Measurements from ENCODE around the gene DPYSL5.

Gene DPYSL5

DNA sequence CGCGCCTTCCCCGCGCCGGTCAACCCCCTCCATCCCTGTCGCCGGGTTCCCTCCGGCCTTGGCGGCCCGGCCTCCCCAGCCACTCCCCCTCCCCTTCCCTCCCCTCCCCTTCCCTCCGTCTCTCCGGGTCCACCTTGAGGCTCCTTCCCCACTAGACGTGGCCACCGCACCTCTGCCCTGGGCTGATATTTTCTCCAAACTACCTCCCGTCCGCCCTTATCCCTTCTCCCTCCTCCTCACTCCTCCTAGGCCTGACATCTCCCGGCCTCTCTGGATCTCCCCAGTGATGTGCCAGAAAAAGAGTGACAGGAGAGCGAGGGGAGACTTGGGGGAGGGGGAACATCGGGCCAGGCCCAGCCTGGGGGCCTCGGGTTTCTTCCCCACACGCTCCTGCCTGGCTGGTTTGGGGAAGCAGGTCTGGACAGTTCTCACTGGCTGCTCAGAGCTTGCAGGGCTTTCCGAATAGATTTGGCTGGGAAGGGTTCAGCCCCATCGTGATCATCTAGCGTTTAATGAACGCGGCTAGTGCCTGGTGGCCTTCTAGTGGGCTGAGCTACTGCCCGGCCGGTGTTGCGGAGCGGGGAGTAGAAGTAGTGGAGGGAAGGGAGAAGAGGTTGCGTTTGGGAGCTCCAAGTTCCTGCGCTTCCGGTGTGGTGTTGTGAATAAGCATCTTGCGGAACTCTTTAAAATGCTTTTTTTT is 123.1 kb downstream of the DPYSL5 start:
- DNase-seq, result no peak

DNA sequence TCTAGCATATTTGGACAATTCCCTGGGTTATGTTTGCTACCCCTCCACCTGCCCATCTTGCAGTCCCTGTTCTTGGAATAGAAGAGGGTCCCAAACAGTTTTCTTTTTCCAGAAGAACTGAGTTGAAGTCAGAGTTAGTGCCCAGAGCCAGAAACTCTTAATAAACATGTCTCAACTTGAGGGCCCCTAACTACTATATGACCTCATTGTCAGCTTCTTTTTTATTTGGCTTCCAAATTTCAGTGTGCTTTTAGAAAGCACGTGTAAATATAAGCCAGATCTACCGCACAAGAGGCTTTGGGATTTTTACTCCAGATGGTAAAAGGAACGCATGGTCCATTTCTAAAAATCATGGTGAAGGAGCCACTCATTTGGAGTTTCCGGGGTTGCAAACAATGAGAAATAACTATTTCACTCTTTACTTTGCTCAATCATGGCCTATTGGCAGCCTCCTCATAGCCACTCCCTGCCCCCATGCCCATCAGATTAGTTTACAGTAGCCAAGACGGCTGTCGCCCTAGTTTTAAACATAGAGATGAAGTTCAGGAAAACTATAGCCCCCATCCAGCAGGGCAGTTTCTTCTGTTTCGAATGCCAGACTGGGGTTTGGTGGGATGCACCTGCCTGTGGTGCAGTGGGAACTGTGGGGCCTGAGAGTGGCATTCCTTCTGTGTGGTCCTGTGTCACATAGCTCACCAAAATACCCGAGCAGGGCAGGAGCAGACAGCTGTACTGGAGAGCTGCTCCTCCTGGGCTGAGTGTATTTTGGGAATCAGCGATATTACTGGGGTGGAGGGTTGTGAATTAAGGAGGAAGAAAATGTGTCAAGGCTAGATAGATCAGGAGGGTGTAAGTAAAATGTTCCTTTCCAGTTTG is 124.2 kb downstream of the DPYSL5 start:
- no peak for DNase-seq

DNA sequence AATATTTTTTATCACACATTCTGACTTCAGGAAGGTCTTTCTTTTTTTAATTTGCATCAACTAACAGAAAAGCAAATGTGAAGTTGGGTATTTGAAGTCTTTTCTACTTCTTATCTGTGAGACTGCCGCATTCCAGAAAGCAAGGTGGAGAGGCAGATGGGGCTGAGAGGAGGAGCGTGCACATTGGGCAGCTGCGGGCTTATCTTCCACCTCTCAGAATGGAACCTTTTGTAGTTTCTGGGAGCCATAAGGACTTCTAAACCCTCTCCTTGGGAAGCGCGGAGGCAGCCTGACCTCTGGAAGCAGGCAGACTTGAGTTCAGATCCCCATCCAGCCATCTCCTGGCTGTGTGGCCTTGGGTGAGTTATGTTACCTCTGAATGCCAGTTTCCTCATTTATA is 126.4 kb downstream of the DPYSL5 start:
- DNase-seq, result no peak

DNA sequence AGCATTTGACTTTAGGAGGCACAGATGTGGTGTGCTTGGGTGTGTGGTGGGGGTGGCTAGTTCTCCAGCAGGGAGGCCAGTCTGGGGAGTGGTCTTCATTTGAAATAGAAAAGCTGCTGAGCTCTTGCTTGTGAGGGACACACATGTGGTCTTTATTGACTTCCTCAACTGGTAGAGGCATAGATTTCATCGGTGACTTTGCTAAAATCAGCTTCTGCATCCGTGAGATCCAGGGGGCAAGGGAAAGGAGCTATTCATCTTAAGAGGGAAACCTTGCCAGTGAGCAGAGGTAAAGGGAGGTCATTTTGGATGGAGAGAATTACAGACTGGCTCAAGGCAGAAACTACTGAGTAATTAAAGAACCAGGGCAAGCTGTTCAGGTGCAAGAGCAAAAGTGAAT is 127.2 kb downstream of the DPYSL5 start:
- no peak for DNase-seq

DNA sequence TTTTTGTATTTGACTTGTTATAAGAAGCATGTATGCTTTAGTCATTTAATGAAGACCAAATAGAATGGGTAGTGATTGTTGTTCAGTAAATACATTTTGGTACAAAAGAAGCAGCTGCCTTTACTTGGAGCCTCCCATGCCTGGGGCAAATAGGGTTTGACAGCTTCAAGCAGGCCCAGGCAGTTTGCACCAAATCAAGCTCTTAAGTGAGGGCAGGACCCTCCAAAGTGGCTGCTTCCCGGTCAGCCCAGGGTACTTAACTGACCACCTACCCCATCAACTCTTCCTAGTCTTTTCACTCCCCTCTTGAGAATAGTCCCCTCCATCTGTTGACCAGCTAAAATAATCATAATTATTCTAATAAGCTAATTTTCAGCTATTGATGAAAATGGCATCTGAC is 127.7 kb downstream of the DPYSL5 start:
- DNase-seq, result no peak

DNA sequence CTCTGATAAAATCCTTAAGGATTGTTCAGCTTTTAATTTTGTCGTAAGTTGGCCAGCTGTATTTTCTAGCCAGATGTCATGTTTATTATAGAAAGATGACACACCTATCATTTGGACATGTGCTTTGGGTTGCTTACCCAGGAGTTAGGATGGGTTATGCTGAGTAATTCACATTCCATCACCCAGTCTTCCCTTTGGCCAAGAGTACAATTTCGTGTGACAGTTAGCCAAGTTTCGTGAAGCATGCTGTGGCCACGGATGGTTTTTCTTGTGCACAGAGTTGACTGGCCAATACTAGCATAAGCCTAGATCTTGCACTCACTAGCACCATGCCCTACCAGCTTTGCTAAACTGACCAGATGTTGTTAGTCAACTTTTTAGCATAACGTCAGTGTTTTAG is 128.3 kb downstream of the DPYSL5 start:
- no peak for DNase-seq

DNA sequence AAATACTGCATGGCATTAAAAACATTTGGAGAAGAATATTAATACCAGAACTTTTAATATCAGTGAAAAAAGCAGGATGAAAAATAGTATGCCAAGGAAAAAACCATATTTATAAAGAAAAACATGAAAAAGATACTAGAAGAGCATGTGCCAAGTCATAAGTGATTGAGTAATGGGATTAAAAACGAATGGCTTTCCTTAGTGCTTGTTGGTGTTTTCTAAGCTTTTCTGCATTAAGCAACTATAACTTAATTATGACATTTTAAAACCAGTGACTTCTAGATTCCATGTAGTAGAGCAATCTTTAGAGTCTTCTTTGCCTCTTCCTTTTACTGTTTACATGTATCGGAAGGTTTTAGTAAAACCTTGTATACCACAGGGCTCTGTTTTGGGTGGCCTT is 129.1 kb downstream of the DPYSL5 start:
- DNase-seq, result no peak

DNA sequence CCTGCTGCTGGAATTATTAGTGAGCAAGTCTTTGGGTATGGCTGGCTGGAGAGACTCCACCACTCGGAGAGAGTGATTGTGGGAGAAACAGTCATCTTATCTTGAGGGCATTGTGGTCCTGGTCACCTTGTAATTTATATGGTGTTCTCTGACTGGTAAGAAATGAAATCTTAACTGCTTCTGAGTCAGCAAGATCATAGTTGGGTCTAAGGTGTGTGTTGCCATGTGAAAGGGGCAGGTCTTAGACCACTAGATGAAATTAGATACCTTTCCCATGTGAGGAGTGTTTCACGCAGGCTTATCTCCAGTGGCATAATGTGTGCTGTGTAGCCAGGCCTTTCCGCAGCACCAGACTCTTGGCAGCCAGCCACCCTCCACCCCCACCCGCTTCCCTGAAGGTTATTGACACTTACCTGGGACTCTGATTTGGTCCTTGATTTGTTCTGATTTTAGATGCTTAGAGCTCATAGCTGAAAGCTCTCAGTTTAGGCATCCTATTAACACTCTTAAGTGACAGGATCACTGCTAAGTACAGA is 130.2 kb downstream of the DPYSL5 start:
- DNase-seq, result peak; percentile 79

DNA sequence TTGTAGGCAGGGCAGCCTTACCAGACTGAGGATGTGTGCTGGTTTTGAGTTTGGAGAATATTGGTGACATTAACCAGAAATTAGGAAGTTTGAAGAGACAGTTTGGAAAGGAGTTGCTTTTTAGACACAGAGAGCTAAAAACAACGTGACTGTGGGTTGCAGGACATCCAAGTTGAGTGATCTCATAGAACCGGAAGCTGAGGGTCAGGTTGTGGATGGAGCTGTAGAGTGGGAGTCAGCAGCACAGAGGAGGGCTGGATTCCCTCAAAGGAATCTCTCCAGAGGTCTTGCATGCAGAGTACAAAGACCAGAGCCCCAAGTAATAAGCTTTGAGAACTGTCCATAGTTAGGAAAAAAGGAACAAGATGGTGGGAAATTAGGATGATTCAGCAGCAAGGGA is 131.8 kb downstream of the DPYSL5 start:
- no peak for DNase-seq

DNA sequence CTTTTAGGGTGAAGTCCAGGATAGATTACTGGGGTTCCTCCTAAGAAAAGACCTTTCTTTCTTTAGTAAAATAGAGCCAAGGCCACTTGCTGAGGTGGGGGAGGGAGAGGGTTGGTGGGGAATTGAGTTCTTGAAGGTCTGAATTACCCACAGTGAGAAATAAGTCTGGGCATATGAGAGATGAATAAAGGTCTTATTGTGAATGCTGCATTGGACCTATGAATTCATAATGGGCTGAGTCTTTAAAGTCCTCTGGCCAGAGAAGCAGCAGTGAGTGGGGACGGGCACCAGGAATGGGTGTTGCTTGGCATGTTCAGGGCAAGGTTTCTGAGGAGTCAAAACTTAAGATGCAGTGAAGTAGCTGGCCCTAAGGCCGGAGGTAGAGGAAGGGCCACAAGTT is 133.0 kb downstream of the DPYSL5 start:
- no peak for DNase-seq

DNA sequence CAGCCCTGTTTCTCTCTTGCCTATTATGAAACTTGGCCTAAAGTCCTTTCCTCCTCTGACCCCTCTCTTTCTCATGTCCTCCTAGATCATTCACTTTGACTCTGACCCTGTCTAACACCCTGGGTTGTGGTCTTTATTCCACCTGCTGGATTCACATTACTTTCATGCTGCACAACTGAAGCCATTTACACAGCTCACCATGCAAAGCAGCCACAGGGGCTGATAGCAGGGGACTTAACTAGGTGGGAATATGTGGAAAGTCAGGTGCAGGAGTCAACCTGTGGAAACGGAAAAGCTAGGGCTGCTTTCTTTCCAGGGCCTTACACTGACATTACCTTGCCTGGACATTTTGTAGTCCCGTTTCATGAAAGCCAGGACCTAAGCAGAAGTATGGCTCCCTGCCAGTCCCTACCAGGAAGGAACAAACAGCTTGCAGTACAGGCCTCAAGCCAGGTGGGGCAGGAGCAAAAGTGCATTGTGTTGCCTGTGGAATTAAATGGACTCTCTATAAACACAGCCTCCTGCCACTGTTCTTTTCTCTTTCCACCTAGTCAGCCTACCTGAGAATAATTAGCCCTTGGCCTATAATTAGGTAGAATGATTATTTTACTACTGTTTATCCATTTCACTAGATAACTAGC is 134.3 kb downstream of the DPYSL5 start:
- DNase-seq, result peak; percentile 83

DNA sequence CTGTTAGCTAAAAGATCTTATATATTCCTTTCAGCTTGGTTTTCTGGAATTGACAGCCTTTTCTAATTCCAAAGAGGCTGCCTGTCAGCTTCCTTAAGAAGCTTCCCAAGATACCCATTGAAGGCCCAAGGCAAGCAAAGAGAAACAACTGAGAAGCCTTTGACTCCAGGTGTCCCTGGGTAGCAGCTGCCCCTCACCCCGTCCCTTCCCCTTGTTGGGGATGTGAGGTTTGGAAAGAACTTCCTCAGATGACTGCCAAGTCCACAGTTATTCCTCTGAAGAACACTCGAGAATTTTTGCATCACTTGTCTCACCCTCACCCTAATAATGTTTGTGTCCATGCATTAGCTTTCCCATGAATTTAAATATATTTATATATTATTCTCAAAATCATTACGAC is 135.8 kb downstream of the DPYSL5 start:
- DNase-seq, result no peak

DNA sequence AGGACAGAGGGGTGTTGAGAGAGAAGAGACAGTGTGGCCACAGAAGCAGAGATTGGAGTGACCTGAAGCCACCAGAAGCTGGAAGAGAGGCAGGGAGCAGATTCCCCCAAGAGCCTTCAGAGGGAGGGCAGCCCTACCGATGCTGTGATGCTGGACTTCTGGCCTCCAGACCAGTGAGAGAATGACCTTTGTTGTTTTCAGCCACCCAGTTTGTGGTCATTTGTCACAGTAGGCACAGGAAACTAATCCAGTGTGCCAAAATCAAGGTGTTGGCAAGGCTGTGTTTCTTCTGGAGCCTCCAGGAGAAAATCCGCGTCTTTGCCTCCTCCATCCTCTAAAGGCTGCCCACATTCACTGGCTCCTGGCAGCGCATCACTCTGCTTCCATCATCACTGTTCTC is 137.9 kb downstream of the DPYSL5 start:
- DNase-seq, result no peak

DNA sequence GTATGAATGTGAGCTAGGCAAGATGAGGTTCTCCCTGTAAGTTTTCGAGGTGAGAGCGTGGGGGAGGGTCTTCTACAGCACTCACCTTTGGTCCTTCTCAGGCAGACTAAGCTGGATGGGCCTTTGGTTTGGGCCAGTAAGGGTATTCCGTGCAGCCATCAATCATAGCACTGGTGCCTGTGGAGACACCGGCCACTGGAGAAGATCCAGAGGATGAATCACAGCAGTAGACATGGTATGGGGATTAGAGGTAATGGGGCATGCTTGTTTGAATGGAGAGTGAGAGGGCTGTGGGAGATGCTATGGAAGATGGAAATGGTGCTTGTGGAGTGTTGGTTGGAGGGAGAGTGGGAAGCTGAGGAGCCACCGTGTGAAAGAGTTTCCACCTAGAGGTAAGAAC is 138.6 kb downstream of the DPYSL5 start:
- no peak for DNase-seq

DNA sequence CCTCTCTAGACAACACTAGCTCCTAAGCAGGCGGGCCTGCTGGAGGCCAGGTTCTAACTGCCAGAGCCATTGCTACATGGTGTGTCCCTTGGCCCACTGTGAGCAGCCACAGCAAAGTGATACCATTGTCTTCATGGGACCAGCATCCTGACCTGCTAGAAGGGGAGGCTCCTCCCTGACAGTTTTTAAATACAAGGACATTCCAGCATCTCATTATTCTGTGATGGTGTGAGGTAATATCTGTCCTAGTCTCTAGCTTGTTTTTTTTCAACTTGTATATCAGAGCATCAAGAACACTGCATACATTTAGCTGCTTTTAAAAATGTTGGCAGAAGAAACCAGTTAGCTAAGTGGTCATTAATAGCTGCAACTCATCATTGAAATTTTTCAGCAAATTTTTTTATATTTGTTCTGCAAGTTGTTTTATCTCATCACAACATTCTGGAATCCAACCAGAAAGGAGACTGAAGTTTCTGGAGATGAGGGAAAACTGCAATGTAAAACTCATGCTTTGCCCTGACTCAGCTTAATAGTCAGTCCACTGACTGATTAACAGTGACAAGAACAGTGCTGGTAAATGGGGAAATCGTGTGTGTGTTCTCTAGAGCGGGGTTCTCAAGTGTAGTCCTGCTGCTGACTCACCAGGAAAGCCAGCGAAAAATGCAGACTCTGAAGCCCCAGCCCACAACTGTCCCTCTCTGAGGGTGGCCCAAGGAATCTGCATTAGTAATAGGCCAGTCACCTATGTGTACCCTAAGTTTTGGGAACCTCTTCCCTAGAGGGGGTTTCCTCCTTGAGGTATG is 140.3 kb downstream of the DPYSL5 start:
- DNase-seq, result no peak

DNA sequence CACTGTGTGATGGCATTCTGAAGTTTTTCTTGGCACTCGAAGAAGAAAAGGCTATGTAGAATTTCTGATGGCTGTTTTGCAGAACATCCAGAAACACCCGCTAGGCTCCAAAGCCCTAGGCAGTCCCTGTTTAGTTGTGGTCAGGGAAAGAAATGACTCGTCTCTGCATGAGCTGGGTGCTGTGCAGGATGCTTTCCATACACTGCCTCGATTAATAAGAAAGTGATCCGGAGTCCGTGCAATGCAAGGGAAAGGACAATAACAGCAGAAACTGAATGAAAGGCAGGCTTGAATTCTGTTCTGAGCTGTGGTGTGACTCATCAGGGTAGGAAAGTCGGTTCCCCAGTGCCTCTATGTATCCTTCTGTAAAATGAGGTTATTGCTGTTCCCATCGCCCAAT is 141.2 kb downstream of the DPYSL5 start:
- no peak for DNase-seq

DNA sequence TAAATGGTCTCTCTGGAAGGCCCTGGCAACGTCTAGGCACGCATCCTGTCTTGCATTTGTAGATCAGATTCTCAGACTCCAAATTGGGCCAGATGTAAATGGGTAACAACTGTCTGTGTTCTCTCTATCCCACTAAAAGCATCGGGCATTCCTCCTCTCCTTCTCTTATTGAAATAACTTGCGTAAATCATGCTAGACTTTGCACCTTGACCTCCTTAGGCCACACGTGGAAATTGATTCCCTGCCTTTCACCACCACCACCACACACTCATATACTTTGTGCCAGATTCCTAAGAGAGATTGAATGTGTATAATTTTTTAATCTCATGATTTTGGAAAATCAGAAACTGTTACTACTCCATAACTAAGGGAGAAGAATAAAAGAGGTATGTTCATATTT is 143.8 kb downstream of the DPYSL5 start:
- DNase-seq, result no peak

DNA sequence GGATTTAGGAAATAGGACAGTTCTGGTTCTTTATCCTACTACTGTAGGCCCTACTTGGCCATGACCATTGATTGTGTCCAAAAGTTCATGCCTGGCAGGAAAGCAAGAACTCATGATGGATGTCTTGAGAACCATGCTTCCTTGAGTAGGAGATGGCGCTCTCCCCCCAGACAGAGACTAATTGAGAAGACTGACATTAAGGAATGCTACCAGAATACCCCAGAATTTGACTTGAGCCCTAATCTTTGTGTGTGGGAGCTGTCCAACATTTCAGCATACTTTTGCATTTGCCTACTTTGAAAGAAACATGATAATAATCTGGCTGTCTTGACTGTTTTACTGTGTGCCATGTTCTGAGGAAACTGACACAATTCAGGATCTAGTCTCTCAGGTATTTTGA is 145.8 kb downstream of the DPYSL5 start:
- DNase-seq, result no peak

DNA sequence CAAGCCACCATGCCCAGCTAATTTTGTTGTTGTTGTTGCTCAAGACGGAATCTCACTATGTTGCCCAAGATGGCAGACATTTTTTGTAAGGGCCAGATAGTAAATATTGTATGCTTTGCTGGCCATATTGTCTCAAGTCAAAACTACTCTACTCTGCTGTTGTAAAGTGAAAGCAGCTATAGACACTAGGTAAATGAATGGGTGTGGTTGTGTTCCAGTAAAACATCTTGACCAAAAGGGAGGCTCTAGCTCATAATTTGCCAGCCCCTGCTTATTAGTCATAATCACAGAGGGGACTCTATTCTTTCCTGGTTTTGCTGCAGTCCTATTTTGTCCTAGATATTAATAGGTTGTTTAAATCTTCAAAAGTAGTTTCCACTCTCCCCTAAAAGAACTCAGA is 147.1 kb downstream of the DPYSL5 start:
- no peak for DNase-seq

DNA sequence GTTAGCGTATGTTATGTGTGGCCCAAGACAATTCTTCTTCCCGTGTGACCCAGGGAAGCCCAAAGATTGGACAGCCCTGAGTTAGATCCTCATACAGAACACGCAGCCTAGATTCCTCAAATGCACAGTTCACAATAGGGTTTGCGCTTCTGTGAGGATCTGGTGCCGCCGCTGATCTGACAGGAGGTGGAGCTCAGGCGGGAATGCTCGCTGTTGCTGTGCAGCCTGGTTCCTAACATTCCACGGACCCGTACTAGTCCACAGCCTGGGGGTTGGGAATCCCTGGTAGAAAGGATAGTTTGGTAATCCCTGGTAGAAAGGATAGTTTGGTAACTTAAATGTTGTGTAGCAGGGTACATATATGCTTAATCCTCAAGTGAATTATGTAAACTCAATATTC is 149.5 kb downstream of the DPYSL5 start:
- DNase-seq, result no peak

DNA sequence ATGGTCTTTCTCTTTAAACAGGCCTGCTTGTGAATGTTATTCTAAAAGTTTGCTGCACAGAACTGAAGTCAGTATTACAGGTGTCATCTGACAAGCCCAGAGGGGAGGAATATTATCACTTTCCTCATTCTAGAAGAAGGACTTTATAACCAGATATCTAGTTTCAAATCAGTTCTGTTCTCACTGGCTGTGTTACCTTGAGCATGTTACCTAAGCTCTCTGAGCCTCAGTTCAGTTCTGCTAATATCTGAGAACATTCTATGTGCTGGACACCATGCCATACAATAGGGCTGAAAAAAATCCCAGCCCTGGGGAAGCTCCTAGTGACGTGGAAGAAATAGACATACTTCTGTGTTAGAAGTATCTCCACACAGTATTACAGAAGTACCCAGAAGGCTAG is 150.4 kb downstream of the DPYSL5 start:
- DNase-seq, result no peak
